Central memory CD8-positive, alpha-beta T cell (primary cell): ENCODE measurements around the gene ALDH1A2.

Source experiments
- ATAC-seq: fragments of 150-1000 bp; cut with Tn5 transposase; replicated peaks from 2 replicates; pipeline ENCODE4 v1.10.0; 2022; ENCODE audit warnings: mild to moderate bottlenecking, moderate FRiP score, moderate number of reproducible peaks; ENCODE audit not compliant: poor library complexity, severe bottlenecking; ENCODE audit errors: extremely low read depth
- DNase-seq, 2 donors: peaks; one replicate each; pipeline ENCODE4 v3.0.0; 2021; ENCODE audit warnings: low spot score in 2 of 2
- H3K27ac Mint-ChIP-seq: one replicate; pipeline ENCODE4 v1.8.0; 2022; ENCODE audit warnings: low read depth, mild to moderate bottlenecking, moderate library complexity, mixed read lengths
- H3K27me3 Mint-ChIP-seq: one replicate; pipeline ENCODE4 v1.8.0; 2022; ENCODE audit warnings: mixed read lengths
- H3K36me3 Mint-ChIP-seq: one replicate; pipeline ENCODE4 v1.8.0; 2022; ENCODE audit warnings: mild to moderate bottlenecking, moderate library complexity, mixed read lengths; ENCODE audit not compliant: insufficient read depth
- H3K4me1 Mint-ChIP-seq: one replicate; pipeline ENCODE4 v1.8.0; 2022; ENCODE audit warnings: mixed read lengths
- H3K4me3 Mint-ChIP-seq: one replicate; pipeline ENCODE4 v1.8.0; 2022; ENCODE audit warnings: mild to moderate bottlenecking, moderate library complexity, mixed read lengths
- H3K9me3 Mint-ChIP-seq: one replicate; pipeline ENCODE4 v1.8.0; 2022; ENCODE audit warnings: mixed read lengths

ALDH1A2 gene

DNA sequence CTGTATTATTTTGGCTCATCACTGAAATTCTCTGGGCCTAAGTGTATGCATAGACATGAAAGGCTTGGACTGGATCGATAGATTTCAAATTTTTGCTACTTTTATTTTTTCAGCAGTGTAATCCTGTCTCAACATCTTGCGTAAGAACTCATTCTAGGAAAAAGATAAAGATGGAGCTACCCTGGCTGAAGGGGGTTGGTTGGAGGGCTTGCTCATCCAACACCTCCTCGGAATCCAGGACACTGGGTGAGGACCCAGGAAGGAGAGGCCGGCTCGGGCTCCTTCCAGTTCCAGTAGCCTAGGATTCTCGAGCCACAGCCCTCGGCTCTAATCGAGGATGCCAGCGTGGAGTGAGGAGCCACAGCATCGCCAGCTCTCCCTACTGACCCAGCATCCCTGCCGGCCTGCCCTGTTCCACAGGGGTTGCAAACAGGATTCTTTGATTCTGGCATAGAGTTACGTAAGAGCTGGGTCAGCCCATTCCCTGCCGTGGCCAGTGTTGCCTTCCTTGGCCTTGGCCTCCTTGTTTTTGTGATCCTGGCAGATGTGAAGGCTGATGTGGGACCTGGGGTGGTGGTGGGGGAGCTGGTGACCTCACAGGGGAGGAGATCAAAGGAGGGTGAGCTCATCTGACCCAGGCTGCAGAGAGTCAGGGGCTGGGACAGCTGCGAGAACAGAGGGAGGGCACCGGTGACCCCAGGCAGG is 149.5 kb downstream of the ALDH1A2 start:
- ATAC-seq: no peak
- H3K36me3 Mint-ChIP-seq: no peaks in the 10 kb centered on the region
- peaks cover 44% of the 10 kb centered on the region for H3K27me3 Mint-ChIP-seq
- DNase-seq: no peak
- no peak overlapping the region for H3K4me3 Mint-ChIP-seq
- H3K27ac Mint-ChIP-seq: no peak overlapping the region
- no peaks in the 10 kb centered on the region for H3K4me1 Mint-ChIP-seq
- H3K9me3 Mint-ChIP-seq: no peaks in the 10 kb centered on the region

DNA sequence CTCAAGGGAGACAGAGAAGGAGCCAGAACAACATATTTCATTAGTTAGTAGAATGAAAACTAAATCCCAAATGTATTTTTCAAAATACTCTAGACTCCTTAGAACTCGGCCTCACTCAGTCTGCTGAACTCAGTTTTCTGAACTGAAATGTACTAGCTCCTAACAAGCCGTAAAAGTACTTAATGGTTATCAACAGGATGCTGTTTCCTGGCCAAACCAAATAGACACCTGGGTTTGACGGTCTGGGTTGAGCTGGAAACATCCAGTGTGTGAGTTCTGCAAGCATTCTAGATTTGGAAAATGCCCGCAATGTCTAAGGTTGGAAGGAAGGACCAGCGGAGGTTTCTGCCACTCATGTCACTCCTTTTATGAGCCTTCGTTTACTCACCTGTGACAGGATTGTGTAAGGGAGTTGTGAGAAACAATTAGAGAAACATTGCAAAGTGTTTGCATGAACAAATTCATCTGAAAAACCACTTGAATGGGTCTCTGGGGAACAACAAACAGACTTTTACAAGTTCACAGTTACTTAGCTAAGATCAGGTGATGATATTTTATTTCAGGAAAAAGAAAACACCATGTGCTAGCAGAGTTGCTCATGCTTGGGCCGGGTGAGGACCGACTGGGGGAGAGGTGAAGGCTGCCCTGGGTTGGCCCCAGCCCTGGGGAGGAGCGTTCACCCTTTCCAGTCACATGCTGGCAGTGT is 151.0 kb downstream of the ALDH1A2 start:
- Mint-ChIP-seq H3K27ac (no peak overlapping the region), H3K27me3 (peaks cover 34% of the 10 kb centered on the region), H3K4me3 (no peak overlapping the region), H3K36me3 (no peaks in the 10 kb centered on the region), H3K4me1 (no peaks in the 10 kb centered on the region), H3K9me3 (no peaks in the 10 kb centered on the region)
- DNase-seq (no peak), ATAC-seq (no peak)

DNA sequence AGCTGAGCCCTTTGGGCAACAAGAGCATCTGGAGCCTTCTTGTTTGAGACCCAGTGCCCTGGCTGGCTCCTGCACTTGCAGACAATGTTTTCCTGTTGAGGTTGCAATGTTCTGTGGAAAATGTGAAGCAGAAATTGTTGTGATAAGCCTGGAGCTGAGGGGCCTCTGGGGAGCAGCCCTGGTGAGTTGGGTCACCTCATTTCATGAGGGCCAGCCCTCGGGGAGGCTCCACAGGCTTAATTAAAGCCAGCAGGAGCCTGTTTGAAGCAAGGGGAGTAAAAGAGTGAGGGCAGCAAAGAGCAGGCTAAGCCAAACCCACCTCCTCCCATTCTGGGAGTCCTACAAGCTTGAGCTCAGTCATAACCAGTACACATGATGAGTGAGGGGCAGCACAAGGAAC is 154.3 kb downstream of the ALDH1A2 start:
- Mint-ChIP-seq H3K9me3 (peaks cover 5% of the 10 kb centered on the region), H3K4me1 (no peaks in the 10 kb centered on the region), H3K4me3 (no peak overlapping the region), H3K36me3 (no peaks in the 10 kb centered on the region), H3K27me3 (peaks cover 43% of the 10 kb centered on the region), H3K27ac (no peak overlapping the region)
- no peak for ATAC-seq
- no peak for DNase-seq

DNA sequence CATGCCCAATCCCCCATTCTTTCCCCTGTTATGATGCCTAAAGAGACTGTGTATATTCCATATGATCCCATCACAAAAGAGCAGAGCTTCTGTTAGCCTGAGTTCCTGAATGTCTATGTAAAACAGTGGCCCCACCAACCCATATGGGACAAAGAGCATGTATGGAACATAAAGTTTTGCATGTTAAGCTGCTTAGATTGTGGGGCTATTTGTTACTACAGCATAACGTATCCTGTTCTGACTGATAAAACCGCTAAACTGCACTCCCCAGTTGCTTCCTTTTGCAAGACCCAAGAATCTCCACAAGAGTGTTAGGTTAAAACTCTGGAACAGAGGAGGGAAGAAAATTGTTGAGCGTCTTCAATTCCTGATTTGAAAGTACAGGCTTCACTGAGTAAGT is 154.8 kb downstream of the ALDH1A2 start:
- Mint-ChIP-seq H3K4me1 (no peaks in the 10 kb centered on the region), H3K36me3 (no peaks in the 10 kb centered on the region), H3K27ac (no peak overlapping the region), H3K4me3 (no peak overlapping the region), H3K9me3 (peaks cover 5% of the 10 kb centered on the region), H3K27me3 (peaks cover 49% of the 10 kb centered on the region)
- ATAC-seq (no peak), DNase-seq (no peak)

DNA sequence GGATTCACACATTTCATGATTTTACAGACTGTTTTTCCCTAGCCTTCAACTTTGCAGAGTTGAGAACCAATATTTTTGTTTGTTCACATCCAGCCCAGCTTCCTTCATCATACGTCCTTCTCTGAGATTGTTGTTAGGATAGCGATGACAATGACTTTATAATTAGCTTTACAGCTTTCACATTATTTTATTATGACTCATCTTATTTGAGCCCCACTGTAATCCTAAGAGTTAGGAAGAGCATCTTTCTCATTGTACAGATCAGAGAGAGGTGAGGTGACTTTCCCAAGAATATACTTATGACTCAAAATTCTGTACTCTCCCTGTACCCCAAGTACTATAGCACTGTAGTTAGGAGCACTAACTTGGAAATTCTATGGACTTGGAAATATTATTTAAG is 156.1 kb downstream of the ALDH1A2 start:
- Mint-ChIP-seq H3K36me3 (no peaks in the 10 kb centered on the region), H3K27ac (no peak overlapping the region), H3K9me3 (peaks cover 5% of the 10 kb centered on the region), H3K4me3 (no peak overlapping the region), H3K4me1 (no peaks in the 10 kb centered on the region), H3K27me3 (peaks cover 56% of the 10 kb centered on the region)
- no peak for DNase-seq
- no peak for ATAC-seq

DNA sequence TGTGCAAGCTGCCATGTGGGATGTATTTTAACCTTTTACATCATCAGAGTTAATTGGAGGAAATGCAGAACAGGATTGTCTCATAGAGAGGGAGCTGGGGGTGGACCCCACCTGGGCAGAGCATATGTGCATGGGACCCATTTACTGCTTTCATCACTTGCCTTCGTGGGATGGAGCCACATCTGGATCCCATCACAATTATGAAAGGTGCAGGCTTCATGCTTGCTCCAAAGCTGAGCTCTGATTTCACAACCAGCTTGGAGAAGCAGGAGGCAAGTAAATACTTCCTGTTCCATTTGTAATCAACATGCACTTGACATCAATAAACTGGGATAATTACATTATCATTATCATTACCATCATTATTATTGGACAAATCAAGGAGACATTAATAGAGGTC is 161.9 kb downstream of the ALDH1A2 start:
- Mint-ChIP-seq H3K4me1 (no peaks in the 10 kb centered on the region), H3K27ac (no peak overlapping the region), H3K4me3 (no peak overlapping the region), H3K9me3 (peaks cover 5% of the 10 kb centered on the region), H3K27me3 (peaks cover 62% of the 10 kb centered on the region), H3K36me3 (no peaks in the 10 kb centered on the region)
- ATAC-seq (no peak), DNase-seq (no peak)
